SK-N-MC (cell line): ENCODE measurements around the gene NOS1AP.
A peak's percentile ranks its signal among the peaks of the same experiment; 100 is the strongest.
"Not testable (repeated sequence)": the region's sequence is repeated elsewhere in the genome, so short reads cannot be mapped to it uniquely, and the experiment has no call there.

Source experiments
- DNase-seq: peaks from one replicate; pipeline ENCODE4 v3.0.0-alpha.2; 2011; ENCODE audit warnings: low read depth, low spot score
- H3K27ac ChIP-seq: fragments of 200-600 bp; sonication (generic); 2 replicates; pipeline ENCODE4 v1.5.1; 2016; ENCODE audit warnings: mixed run types
- H3K36me3 ChIP-seq: fragments of 200-600 bp; sonication (generic); 2 replicates; pipeline ENCODE4 v1.6.1; 2017; ENCODE audit warnings: antibody characterized with exemption, low read length, mixed read lengths; ENCODE audit not compliant: insufficient read depth
- H3K4me3 ChIP-seq: fragments of 200-600 bp; sonication (generic); 2 replicates; pipeline ENCODE4 v1.5.1; 2016
- H3K9ac ChIP-seq: fragments of 200-600 bp; sonication (generic); 2 replicates; pipeline ENCODE4 v1.8.0; 2017; ENCODE audit warnings: mixed run types, mixed read lengths; ENCODE audit not compliant: insufficient read length
- H3K9me3 ChIP-seq: fragments of 200-600 bp; sonication (generic); 2 replicates; pipeline ENCODE4 v1.6.1; 2017; ENCODE audit warnings: low read depth, mild to moderate bottlenecking, antibody characterized with exemption, low read length, moderate library complexity, mixed read lengths
- EZH2 ChIP-seq: fragments of 200-600 bp; sonication (generic); IDR thresholded peaks from one replicate; pipeline ENCODE4 v1.6.1; 2017; ENCODE audit warnings: antibody characterized with exemption
- FOXP2 ChIP-seq: optimal IDR thresholded peaks from 2 replicates; pipeline ENCODE3; 2011; ENCODE audit warnings: mild to moderate bottlenecking, moderate library complexity; ENCODE audit not compliant: insufficient read depth; ENCODE audit errors: extremely low read length, control extremely low read depth
- POLR2AphosphoS5 ChIP-seq: IDR thresholded peaks from 2 replicates; pipeline ENCODE4 v1.6.1; 2012; ENCODE audit warnings: mild to moderate bottlenecking, low read depth, low read length, borderline replicate concordance

NOS1AP gene

GRCh38 chr1:162079030-162079429 is 9.5 kb downstream of the NOS1AP start:
- no peak for TF ChIP-seq FOXP2
- Histone ChIP-seq H3K27ac (no peak overlapping the region), H3K9ac (no peak overlapping the region), H3K36me3 (peaks cover 13% of the 10 kb centered on the region; the same call in 1 of the 2 replicates), H3K9me3 (no peaks in the 10 kb centered on the region), H3K4me3 (no peak overlapping the region)
- no peak for DNase-seq

- DNase-seq = no peak
Measured at GRCh38 chr1:162080472-162081015, 11.1 kb downstream of the NOS1AP start.

GRCh38 chr1:162081316-162081715 is 11.8 kb downstream of the NOS1AP start:
- no peak overlapping the region for H3K9ac ChIP-seq
- H3K36me3 ChIP-seq = no peaks in the 10 kb centered on the region
- no peak for TF ChIP-seq POLR2AphosphoS5
- TF ChIP-seq FOXP2 = no peak
- TF ChIP-seq EZH2 = no peak
- H3K27ac ChIP-seq = no peak overlapping the region
- H3K4me3 ChIP-seq = no peak overlapping the region
- no peak for DNase-seq
- H3K9me3 ChIP-seq = no peaks in the 10 kb centered on the region

More at GRCh38 chr1:162080472-162081015, 11.1 kb downstream of the NOS1AP start:
- H3K36me3 ChIP-seq = no peaks in the 10 kb centered on the region
- H3K27ac ChIP-seq = peak overlapping the region; percentile 0; the same call in 1 of the 2 replicates
- H3K9me3 ChIP-seq = no peaks in the 10 kb centered on the region
- TF ChIP-seq POLR2AphosphoS5 = no peak
- TF ChIP-seq FOXP2 = no peak
- no peak for TF ChIP-seq EZH2
- no peak overlapping the region for H3K9ac ChIP-seq
- no peak overlapping the region for H3K4me3 ChIP-seq

GRCh38 chr1:162082080-162082479 is 12.6 kb downstream of the NOS1AP start:
- H3K9me3 ChIP-seq, H3K27ac ChIP-seq, DNase-seq, H3K36me3 ChIP-seq, H3K9ac ChIP-seq, H3K4me3 ChIP-seq: not testable (repeated sequence)

- H3K9me3 ChIP-seq = no peaks in the 10 kb centered on the region
- DNase-seq = no peak
- H3K27ac ChIP-seq = no peak overlapping the region
- H3K4me3 ChIP-seq = no peak overlapping the region
- TF ChIP-seq FOXP2 = no peak
- no peak for TF ChIP-seq POLR2AphosphoS5
- TF ChIP-seq EZH2 = no peak
- no peak overlapping the region for H3K9ac ChIP-seq
- no peaks in the 10 kb centered on the region for H3K36me3 ChIP-seq
Measured at GRCh38 chr1:162083273-162083672, 13.8 kb downstream of the NOS1AP start.

- TF ChIP-seq POLR2AphosphoS5 (no peak), EZH2 (no peak), FOXP2 (no peak)
- no peak for DNase-seq
- no peaks in the 10 kb centered on the region for H3K36me3 ChIP-seq
Measured at GRCh38 chr1:162085991-162086390, 16.5 kb downstream of the NOS1AP start.

GRCh38 chr1:162087111-162087510 is 17.6 kb downstream of the NOS1AP start:
- Histone ChIP-seq H3K36me3 (no peaks in the 10 kb centered on the region), H3K27ac (no peak overlapping the region), H3K4me3 (no peak overlapping the region), H3K9me3 (no peaks in the 10 kb centered on the region), H3K9ac (no peak overlapping the region)
- DNase-seq = no peak
- TF ChIP-seq FOXP2 = no peak
- no peak for TF ChIP-seq EZH2
- TF ChIP-seq POLR2AphosphoS5 = no peak

More at GRCh38 chr1:162085991-162086390, 16.5 kb downstream of the NOS1AP start:
- H3K9ac ChIP-seq = no peak overlapping the region
- H3K27ac ChIP-seq = no peak overlapping the region
- H3K4me3 ChIP-seq = no peak overlapping the region
- no peaks in the 10 kb centered on the region for H3K9me3 ChIP-seq

GRCh38 chr1:162087574-162087973 is 18.1 kb downstream of the NOS1AP start:
- H3K36me3 ChIP-seq = no peaks in the 10 kb centered on the region
- H3K9me3 ChIP-seq = no peaks in the 10 kb centered on the region
- H3K27ac ChIP-seq = no peak overlapping the region
- no peak overlapping the region for H3K4me3 ChIP-seq
- H3K9ac ChIP-seq = no peak overlapping the region
- TF ChIP-seq EZH2 = no peak
- no peak for TF ChIP-seq FOXP2
- no peak for TF ChIP-seq POLR2AphosphoS5
- DNase-seq = no peak

GRCh38 chr1:162088281-162088969 is 18.9 kb downstream of the NOS1AP start:
- TF ChIP-seq FOXP2 (no peak), POLR2AphosphoS5 (no peak), EZH2 (no peak)
- Histone ChIP-seq H3K9ac (no peak overlapping the region), H3K4me3 (no peak overlapping the region), H3K27ac (no peak overlapping the region), H3K9me3 (no peaks in the 10 kb centered on the region), H3K36me3 (no peaks in the 10 kb centered on the region)
- DNase-seq = no peak
